ENCODE data around the gene DGKI.

DGKI gene

GRCh38 chr7:137671920-137672319 is 174.9 kb downstream of the DGKI start:
- Histone ChIP-seq H2AK5ac (ENCODE audit: low read depth, low read length) (no peak overlapping the region), H2BK15ac (ENCODE audit: low read length) (no peak overlapping the region), H2AFZ (ENCODE audit: low read length) (no peak overlapping the region), H4K8ac (ENCODE audit: low read depth, low read length) (no peak overlapping the region), H3K18ac (ENCODE audit: low read length) (no peak overlapping the region), H3K36me3 (replicated peaks in 1 of 2; ENCODE audit: control insufficient read depth in 2 of 2, insufficient read depth in 2 of 2, low read length in 2 of 2) (no peaks in the 10 kb centered on the region), H3K14ac (ENCODE audit: low read length) (no peak overlapping the region), H2BK5ac (ENCODE audit: low read length) (no peak overlapping the region), H3K4me3 (ENCODE audit: low read length in 2 of 2) (peak overlapping the region in 1 of 2 donors; percentile 62), H3K27ac (replicated peaks; ENCODE audit: low read length) (no peak overlapping the region), H3K9me3 (replicated peaks in 1 of 2; ENCODE audit: control insufficient read depth in 2 of 2, insufficient read depth in 1 of 2, low read depth in 1 of 2, low read length in 2 of 2) (no peaks in the 10 kb centered on the region), H2BK120ac (ENCODE audit: low read depth, low read length) (no peak overlapping the region), H3K27me3 (ENCODE audit: control insufficient read depth in 3 of 3, insufficient read depth in 3 of 3, low read depth in 1 of 3, low read length in 3 of 3) (no peaks in the 10 kb centered on the region), H3K4ac (ENCODE audit: low read length) (no peak overlapping the region), H3K4me2 (ENCODE audit: insufficient read depth, low read length, poor library complexity, severe bottlenecking) (no peak overlapping the region), H3K9ac (ENCODE audit: low read depth, low read length, poor library complexity) (no peak overlapping the region), H3K79me1 (ENCODE audit: low read depth, low read length) (no peaks in the 10 kb centered on the region), H3K23ac (ENCODE audit: low read depth, low read length, poor library complexity) (no peak overlapping the region), H4K91ac (ENCODE audit: low read depth, low read length, poor library complexity) (no peak overlapping the region), H3K4me1 (ENCODE audit: control insufficient read depth in 2 of 2, insufficient read depth in 1 of 2, low read depth in 1 of 2, low read length in 2 of 2) (no peaks in the 10 kb centered on the region), H2BK12ac (ENCODE audit: low read length) (no peak overlapping the region)
- 100% methylated on average over 1 of the region's 5 CpGs; no CpG with 5 or more reads in 1 of the 2 donors for WGBS, 2 donors (ENCODE audit: extremely low coverage in 2 of 2, insufficient read length in 2 of 2, insufficient replicate concordance in 1 of 2)
- DNase-seq (ENCODE audit: low spot score), result no peak

GRCh38 chr7:137670222-137671064 is 176.3 kb downstream of the DGKI start:
- H3K4ac ChIP-seq (ENCODE audit: low read length), result peak overlapping the region; percentile 67
- H3K27me3 ChIP-seq (ENCODE audit: control insufficient read depth in 3 of 3, insufficient read depth in 3 of 3, low read depth in 1 of 3, low read length in 3 of 3), result no peaks in the 10 kb centered on the region
- H2AFZ ChIP-seq (ENCODE audit: low read length), result no peak overlapping the region
- peak overlapping the region; percentile 45 for H3K18ac ChIP-seq (ENCODE audit: low read length)
- no peak overlapping the region for H3K14ac ChIP-seq (ENCODE audit: low read length)
- no peak overlapping the region for H2BK12ac ChIP-seq (ENCODE audit: low read length)
- H2BK15ac ChIP-seq (ENCODE audit: low read length), result no peak overlapping the region
- no peak overlapping the region for H3K27ac ChIP-seq (replicated peaks; ENCODE audit: low read length)
- no peak for DNase-seq (ENCODE audit: low spot score)
- H2BK5ac ChIP-seq (ENCODE audit: low read length), result no peak overlapping the region
- H4K8ac ChIP-seq (ENCODE audit: low read depth, low read length), result peak overlapping the region; percentile 83
- H2BK120ac ChIP-seq (ENCODE audit: low read depth, low read length), result no peak overlapping the region
- H4K91ac ChIP-seq (ENCODE audit: low read depth, low read length, poor library complexity), result no peak overlapping the region
- H3K79me1 ChIP-seq (ENCODE audit: low read depth, low read length), result no peaks in the 10 kb centered on the region
- WGBS, 2 donors (ENCODE audit: extremely low coverage in 2 of 2, insufficient read length in 2 of 2, insufficient replicate concordance in 1 of 2), result no CpG with 5 or more reads among the region's 7 CpGs
- H3K4me1 ChIP-seq (ENCODE audit: control insufficient read depth in 2 of 2, insufficient read depth in 1 of 2, low read depth in 1 of 2, low read length in 2 of 2), result no peaks in the 10 kb centered on the region
- no peaks in the 10 kb centered on the region for H3K9me3 ChIP-seq (replicated peaks in 1 of 2; ENCODE audit: control insufficient read depth in 2 of 2, insufficient read depth in 1 of 2, low read depth in 1 of 2, low read length in 2 of 2)
- no peak overlapping the region for H2AK5ac ChIP-seq (ENCODE audit: low read depth, low read length)
- no peak overlapping the region for H3K23ac ChIP-seq (ENCODE audit: low read depth, low read length, poor library complexity)
- H3K36me3 ChIP-seq (replicated peaks in 1 of 2; ENCODE audit: control insufficient read depth in 2 of 2, insufficient read depth in 2 of 2, low read length in 2 of 2), result no peaks in the 10 kb centered on the region
- no peak overlapping the region for H3K9ac ChIP-seq (ENCODE audit: low read depth, low read length, poor library complexity)
- no peak overlapping the region for H3K4me2 ChIP-seq (ENCODE audit: insufficient read depth, low read length, poor library complexity, severe bottlenecking)
- no peak overlapping the region for H3K4me3 ChIP-seq (ENCODE audit: low read length in 2 of 2)

GRCh38 chr7:137669706-137670105 is 177.1 kb downstream of the DGKI start:
- Histone ChIP-seq H4K91ac (ENCODE audit: low read depth, low read length, poor library complexity) (no peak overlapping the region), H3K4me1 (ENCODE audit: control insufficient read depth in 2 of 2, insufficient read depth in 1 of 2, low read depth in 1 of 2, low read length in 2 of 2) (peaks cover 0 to 2% of the 10 kb centered on the region in 2 donors), H4K8ac (ENCODE audit: low read depth, low read length) (no peak overlapping the region), H3K4ac (ENCODE audit: low read length) (no peak overlapping the region), H3K27me3 (ENCODE audit: control insufficient read depth in 3 of 3, insufficient read depth in 3 of 3, low read depth in 1 of 3, low read length in 3 of 3) (no peaks in the 10 kb centered on the region), H3K23ac (ENCODE audit: low read depth, low read length, poor library complexity) (no peak overlapping the region), H3K18ac (ENCODE audit: low read length) (no peak overlapping the region), H2AFZ (ENCODE audit: low read length) (no peak overlapping the region), H3K14ac (ENCODE audit: low read length) (no peak overlapping the region), H3K79me1 (ENCODE audit: low read depth, low read length) (no peaks in the 10 kb centered on the region), H3K36me3 (replicated peaks in 1 of 2; ENCODE audit: control insufficient read depth in 2 of 2, insufficient read depth in 2 of 2, low read length in 2 of 2) (no peaks in the 10 kb centered on the region), H3K4me3 (ENCODE audit: low read length in 2 of 2) (no peak overlapping the region), H2BK120ac (ENCODE audit: low read depth, low read length) (no peak overlapping the region), H3K4me2 (ENCODE audit: insufficient read depth, low read length, poor library complexity, severe bottlenecking) (no peak overlapping the region), H2BK15ac (ENCODE audit: low read length) (no peak overlapping the region), H2BK5ac (ENCODE audit: low read length) (no peak overlapping the region), H3K9ac (ENCODE audit: low read depth, low read length, poor library complexity) (no peak overlapping the region), H2AK5ac (ENCODE audit: low read depth, low read length) (no peak overlapping the region), H2BK12ac (ENCODE audit: low read length) (no peak overlapping the region), H3K9me3 (replicated peaks in 1 of 2; ENCODE audit: control insufficient read depth in 2 of 2, insufficient read depth in 1 of 2, low read depth in 1 of 2, low read length in 2 of 2) (no peaks in the 10 kb centered on the region), H3K27ac (replicated peaks; ENCODE audit: low read length) (no peak overlapping the region)
- DNase-seq (ENCODE audit: low spot score), result no peak
- WGBS, 2 donors (ENCODE audit: extremely low coverage in 2 of 2, insufficient read length in 2 of 2, insufficient replicate concordance in 1 of 2), result no CpG with 5 or more reads among the region's 2 CpGs

- H4K8ac ChIP-seq (ENCODE audit: low read depth, low read length), result no peak overlapping the region
- no peak for DNase-seq (ENCODE audit: low spot score)
Observed at GRCh38 chr7:137668404-137668803, 178.4 kb downstream of the DGKI start.

More at GRCh38 chr7:137668404-137668803, 178.4 kb downstream of the DGKI start:
- H3K27me3 ChIP-seq (ENCODE audit: control insufficient read depth in 3 of 3, insufficient read depth in 3 of 3, low read depth in 1 of 3, low read length in 3 of 3), result no peaks in the 10 kb centered on the region
- WGBS, 2 donors (ENCODE audit: extremely low coverage in 2 of 2, insufficient read length in 2 of 2, insufficient replicate concordance in 1 of 2), result no CpG with 5 or more reads among the region's 2 CpGs
- H2BK12ac ChIP-seq (ENCODE audit: low read length), result no peak overlapping the region
- H3K9me3 ChIP-seq (replicated peaks in 1 of 2; ENCODE audit: control insufficient read depth in 2 of 2, insufficient read depth in 1 of 2, low read depth in 1 of 2, low read length in 2 of 2), result no peaks in the 10 kb centered on the region
- no peak overlapping the region for H2AFZ ChIP-seq (ENCODE audit: low read length)
- H3K9ac ChIP-seq (ENCODE audit: low read depth, low read length, poor library complexity), result no peak overlapping the region
- no peak overlapping the region for H3K4me2 ChIP-seq (ENCODE audit: insufficient read depth, low read length, poor library complexity, severe bottlenecking)
- no peak overlapping the region for H3K4ac ChIP-seq (ENCODE audit: low read length)
- no peak overlapping the region for H3K4me3 ChIP-seq (ENCODE audit: low read length in 2 of 2)
- H2BK120ac ChIP-seq (ENCODE audit: low read depth, low read length), result no peak overlapping the region
- no peak overlapping the region for H3K23ac ChIP-seq (ENCODE audit: low read depth, low read length, poor library complexity)
- H2BK15ac ChIP-seq (ENCODE audit: low read length), result no peak overlapping the region
- no peak overlapping the region for H3K18ac ChIP-seq (ENCODE audit: low read length)
- peaks cover 0 to 2% of the 10 kb centered on the region in 2 donors for H3K4me1 ChIP-seq (ENCODE audit: control insufficient read depth in 2 of 2, insufficient read depth in 1 of 2, low read depth in 1 of 2, low read length in 2 of 2)
- H3K14ac ChIP-seq (ENCODE audit: low read length), result no peak overlapping the region
- H3K36me3 ChIP-seq (replicated peaks in 1 of 2; ENCODE audit: control insufficient read depth in 2 of 2, insufficient read depth in 2 of 2, low read length in 2 of 2), result no peaks in the 10 kb centered on the region
- no peak overlapping the region for H3K27ac ChIP-seq (replicated peaks; ENCODE audit: low read length)
- H2AK5ac ChIP-seq (ENCODE audit: low read depth, low read length), result no peak overlapping the region
- H4K91ac ChIP-seq (ENCODE audit: low read depth, low read length, poor library complexity), result no peak overlapping the region
- no peak overlapping the region for H2BK5ac ChIP-seq (ENCODE audit: low read length)
- no peaks in the 10 kb centered on the region for H3K79me1 ChIP-seq (ENCODE audit: low read depth, low read length)

Measured in neuronal stem cell (in vitro differentiated cells).